Measurements from ENCODE around the gene DNAJC25.

Gene DNAJC25

DNA sequence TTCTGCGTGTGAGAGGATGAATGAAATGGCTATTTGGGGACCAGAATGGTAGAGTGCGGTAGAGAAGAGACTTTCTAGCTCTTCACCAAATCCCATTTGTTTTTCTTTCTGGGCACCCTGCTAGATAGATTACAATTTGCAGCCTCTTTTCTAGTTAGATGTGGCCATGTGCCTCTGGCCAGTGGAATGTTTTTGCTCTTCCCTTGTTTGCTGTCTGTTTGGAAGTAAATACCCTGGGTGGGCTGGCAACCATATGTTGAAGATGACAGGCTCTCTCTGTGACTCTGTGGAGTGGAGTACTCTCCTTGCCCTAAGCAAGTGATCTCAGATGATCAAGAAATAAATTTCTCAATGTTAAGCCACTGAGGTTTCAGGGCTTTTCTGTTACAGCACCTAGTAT lies 43.2 kb downstream of the DNAJC25 start:
- DNase-seq: no peak

DNA sequence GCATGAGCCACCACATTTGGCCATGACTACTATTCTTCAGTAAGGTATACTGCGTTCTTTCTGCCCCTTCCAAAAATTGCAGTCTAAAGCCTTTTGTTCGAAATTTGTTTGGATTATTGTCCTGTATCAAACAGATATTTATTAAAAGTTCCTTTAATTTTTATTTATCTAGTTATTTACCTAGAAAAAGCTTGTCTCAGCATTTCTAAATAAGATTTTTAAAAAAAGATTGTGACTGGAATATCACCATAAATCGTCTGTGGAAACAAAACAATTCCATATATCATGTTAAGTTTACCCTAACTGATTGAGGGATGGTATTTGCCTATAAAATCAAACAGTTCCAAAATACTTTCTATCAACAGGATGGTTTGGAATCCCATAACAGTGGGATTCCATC lies 45.0 kb downstream of the DNAJC25 start:
- no peak for DNase-seq

DNA sequence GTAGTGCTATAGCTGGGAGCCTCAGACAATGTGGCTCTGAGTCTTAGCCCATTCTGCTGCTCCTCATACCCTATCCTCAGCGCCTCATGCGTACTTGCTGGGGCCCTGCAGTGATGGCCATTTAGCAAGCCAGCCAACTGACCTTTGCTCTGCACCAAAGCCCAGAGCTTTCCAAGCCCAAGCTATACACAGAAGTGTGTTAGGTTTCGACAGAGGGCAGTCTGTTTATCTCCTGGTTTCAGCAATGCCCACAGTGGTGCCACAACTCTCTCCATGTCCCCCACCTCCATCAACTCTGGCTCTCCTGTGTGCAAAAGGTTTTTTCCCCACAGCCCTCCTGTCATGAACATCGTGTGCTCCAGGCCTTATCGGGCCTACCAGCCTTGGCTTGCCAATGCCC lies 47.2 kb downstream of the DNAJC25 start:
- no peak for DNase-seq

DNA sequence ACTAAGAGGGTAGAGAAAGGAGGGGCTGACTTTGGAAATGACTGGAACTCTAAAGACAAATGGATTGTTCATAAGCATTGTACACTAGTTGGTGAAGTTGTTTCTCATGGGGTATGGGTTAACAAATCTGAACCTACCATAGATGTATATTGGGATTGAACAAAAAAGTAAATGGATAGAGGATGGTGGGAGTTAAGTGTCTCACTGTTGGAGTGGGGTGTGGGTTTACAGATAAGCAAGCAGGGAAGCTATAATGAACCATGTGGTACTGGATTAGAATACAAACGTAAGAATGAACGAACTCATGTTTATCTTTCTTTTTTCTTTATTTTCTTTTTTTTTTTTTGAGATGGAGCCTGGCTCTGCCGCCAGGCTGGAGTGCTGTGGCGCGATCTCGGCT lies 48.1 kb downstream of the DNAJC25 start:
- no peak for DNase-seq

DNA sequence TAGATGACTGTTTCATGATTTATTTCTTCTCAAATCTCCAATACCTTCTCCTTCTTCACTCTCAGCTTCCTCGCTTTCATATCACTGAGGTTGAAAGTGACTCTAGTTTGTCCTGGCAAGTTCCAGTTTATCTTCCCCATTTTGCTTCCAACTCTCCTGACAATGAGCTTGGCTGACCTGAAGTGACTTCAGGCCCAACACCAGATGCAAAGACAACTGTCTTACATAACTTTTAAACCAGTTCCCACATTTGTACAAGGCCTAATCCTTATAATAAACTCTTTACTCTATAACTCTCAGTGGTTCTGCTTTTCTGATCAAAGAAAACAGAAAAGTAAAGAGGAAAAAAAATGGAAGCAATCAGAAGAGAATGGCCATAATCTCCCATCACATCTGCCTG lies 52.3 kb downstream of the DNAJC25 start:
- no peak for DNase-seq

DNA sequence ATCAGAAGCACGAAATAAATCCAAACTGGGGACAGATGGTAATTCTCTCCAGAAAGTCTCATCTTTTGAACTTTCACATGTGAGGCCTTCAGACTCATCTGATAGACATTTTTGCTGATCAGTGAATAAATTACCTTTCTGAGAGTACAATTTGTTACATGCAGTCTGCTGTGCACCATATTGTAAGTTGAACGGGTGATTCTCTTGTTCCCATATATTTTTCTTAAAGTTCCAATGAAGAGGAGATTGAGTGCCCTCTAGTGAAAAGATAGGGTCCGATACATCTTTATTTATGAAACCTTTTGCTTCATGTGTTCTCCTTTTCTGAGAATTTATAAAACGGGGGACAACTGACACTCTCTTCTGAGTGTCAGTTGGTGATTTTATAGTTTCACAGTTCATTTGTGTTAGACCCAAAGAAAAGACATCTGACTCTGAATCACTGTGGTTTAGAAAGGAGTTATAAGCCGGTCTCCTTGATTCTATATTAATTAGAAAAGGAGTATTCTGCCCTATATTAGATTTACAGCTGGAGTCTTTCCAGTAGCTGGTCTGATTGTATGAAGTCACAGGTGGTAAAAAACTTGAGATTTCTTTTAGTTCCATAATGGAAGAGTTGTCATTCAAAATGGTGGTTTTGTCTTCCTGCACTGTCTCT lies 60.7 kb downstream of the DNAJC25 start:
- peak; percentile 74 for DNase-seq

DNA sequence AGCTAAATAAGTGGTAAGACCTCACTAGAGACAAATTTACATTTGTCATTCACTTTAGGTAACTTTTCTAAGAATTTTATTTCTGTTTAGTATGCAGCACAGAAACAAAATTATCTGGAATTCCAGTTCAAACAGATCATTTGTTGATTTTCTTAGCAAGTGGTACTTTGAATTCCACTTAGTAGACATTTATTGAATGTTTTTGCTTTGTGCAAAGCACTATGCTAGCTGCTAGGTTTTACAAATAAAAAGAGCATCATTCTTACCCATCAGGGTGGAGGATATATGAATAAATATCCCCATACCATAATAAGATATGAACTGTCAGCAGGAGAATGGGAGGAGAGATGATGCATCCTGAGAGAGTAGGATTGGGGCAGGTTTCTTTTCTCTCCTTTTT lies 65.7 kb downstream of the DNAJC25 start:
- DNase-seq: no peak

DNA sequence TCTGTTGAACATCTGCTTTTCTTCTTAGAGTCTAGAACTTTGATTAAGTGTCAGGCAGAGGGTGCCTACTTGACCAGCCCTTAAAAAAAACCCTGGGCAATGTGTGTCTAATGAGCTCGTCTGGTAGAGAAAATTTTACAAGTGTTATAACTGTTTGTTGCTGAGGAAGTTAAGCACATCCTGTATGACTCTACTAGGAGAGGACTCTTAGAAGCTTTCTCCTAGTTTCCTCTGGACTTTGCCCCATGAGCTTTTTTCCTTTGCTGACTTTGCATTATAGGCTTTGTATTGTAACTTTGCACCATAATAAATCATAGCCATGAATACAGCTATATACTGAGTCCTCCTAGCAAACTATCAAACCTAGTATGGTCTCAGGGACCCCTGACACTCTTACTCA lies 69.6 kb downstream of the DNAJC25 start:
- DNase-seq: no peak
